HEK293 (cell line): ENCODE measurements around the gene BRWD1.

Source experiments
- GLIS1 ChIP-seq: fragments of 450-650 bp; formaldehyde crosslinking; IDR thresholded peaks from 2 replicates; pipeline ENCODE4 v1.5.1; 2016; ENCODE audit warnings: missing biosample characterization, missing genetic modification characterization
- PRDM10 ChIP-seq: fragments of 450-650 bp; formaldehyde crosslinking; IDR thresholded peaks from 2 replicates; pipeline ENCODE4 v1.5.1; 2016; ENCODE audit warnings: missing biosample characterization, missing genetic modification characterization
- WT1 ChIP-seq: fragments of 450-650 bp; formaldehyde crosslinking; IDR thresholded peaks from 2 replicates; pipeline ENCODE4 v1.5.1; 2016; ENCODE audit warnings: missing biosample characterization, missing genetic modification characterization
- ZEB2 ChIP-seq: fragments of 450-650 bp; formaldehyde crosslinking; IDR thresholded peaks from 2 replicates; pipeline ENCODE4 v1.5.1; 2016; ENCODE audit warnings: missing biosample characterization, missing genetic modification characterization
- ZFP37 ChIP-seq: fragments of 450-650 bp; formaldehyde crosslinking; IDR thresholded peaks from 2 replicates; pipeline ENCODE4 v1.5.1; 2016; ENCODE audit warnings: missing biosample characterization, missing genetic modification characterization
- ZNF10 ChIP-seq: fragments of 450-650 bp; formaldehyde crosslinking; IDR thresholded peaks from 2 replicates; pipeline ENCODE4 v1.5.1; 2017; ENCODE audit warnings: missing biosample characterization, missing genetic modification characterization
- ZNF26 ChIP-seq: fragments of 450-650 bp; formaldehyde crosslinking; IDR thresholded peaks from 2 replicates; pipeline ENCODE4 v1.5.1; 2016; ENCODE audit warnings: missing biosample characterization, missing genetic modification characterization
- ZNF354C ChIP-seq: fragments of 450-650 bp; formaldehyde crosslinking; IDR thresholded peaks from 2 replicates; pipeline ENCODE4 v1.5.1; 2016; ENCODE audit warnings: missing biosample characterization, missing genetic modification characterization, low read depth, borderline replicate concordance
- ZNF362 ChIP-seq: fragments of 450-650 bp; formaldehyde crosslinking; IDR thresholded peaks from 2 replicates; pipeline ENCODE4 v1.5.1; 2016; ENCODE audit warnings: missing biosample characterization, missing genetic modification characterization
- ZNF423 ChIP-seq: fragments of 450-650 bp; formaldehyde crosslinking; IDR thresholded peaks from 2 replicates; pipeline ENCODE4 v1.5.1; 2016; ENCODE audit warnings: missing biosample characterization, missing genetic modification characterization
- ZNF518A ChIP-seq: fragments of 450-650 bp; formaldehyde crosslinking; conservative IDR thresholded peaks from 2 replicates; pipeline ENCODE4 v1.5.1; 2016; ENCODE audit warnings: low read depth, missing biosample characterization, missing genetic modification characterization
- ZNF621 ChIP-seq: fragments of 450-650 bp; formaldehyde crosslinking; IDR thresholded peaks from 2 replicates; pipeline ENCODE4 v1.5.1; 2017; ENCODE audit warnings: missing biosample characterization, missing genetic modification characterization
- ZNF664 ChIP-seq: fragments of 450-650 bp; formaldehyde crosslinking; IDR thresholded peaks from 2 replicates; pipeline ENCODE4 v1.5.1; 2016; ENCODE audit warnings: missing biosample characterization, missing genetic modification characterization
- ZNF768 ChIP-seq: fragments of 450-650 bp; formaldehyde crosslinking; IDR thresholded peaks from 2 replicates; pipeline ENCODE4 v1.5.1; 2018; ENCODE audit warnings: missing biosample characterization, mild to moderate bottlenecking, missing genetic modification characterization
- ZSCAN18 ChIP-seq: fragments of 450-650 bp; formaldehyde crosslinking; IDR thresholded peaks from 2 replicates; pipeline ENCODE4 v1.5.1; 2016; ENCODE audit warnings: missing biosample characterization, missing genetic modification characterization
- ZSCAN30 ChIP-seq: fragments of 450-650 bp; IDR thresholded peaks from 2 replicates; pipeline ENCODE4 v1.5.1; 2018; ENCODE audit warnings: missing biosample characterization, mild to moderate bottlenecking, missing genetic modification characterization, moderate library complexity

The BRWD1 gene

GRCh38 chr21:39184050-39184980 is 129.1 kb downstream of the BRWD1 start (continued):
- peak; percentile 5; the same call in 1 of the 2 replicates for TF ChIP-seq ZNF518A (tag by site-specific recombination)
- no peak for TF ChIP-seq ZNF26 (tag by site-specific recombination)
- TF ChIP-seq ZNF10 (tag by site-specific recombination), result no peak
- TF ChIP-seq WT1 (tag by site-specific recombination), result peak; percentile 68; the same call in 1 of the 2 replicates
- TF ChIP-seq ZFP37, result 0 out of 2 replicates have a peak, but pooled peaks have one; percentile 39
- 0 out of 2 replicates have a peak, but pooled peaks have one; percentile 53 for TF ChIP-seq ZSCAN30 (tag by site-specific recombination)
- peak; percentile 50; the same call in 1 of the 2 replicates for TF ChIP-seq ZNF362 (tag by site-specific recombination)
- peak; percentile 10; the same call in 1 of the 2 replicates for TF ChIP-seq GLIS1 (tag by site-specific recombination)
- peak; percentile 83 for TF ChIP-seq ZNF664 (tag by site-specific recombination)
- TF ChIP-seq PRDM10 (tag by site-specific recombination), result no peak
- no peak for TF ChIP-seq ZNF423 (tag by site-specific recombination)
- no peak for TF ChIP-seq ZEB2 (tag by site-specific recombination)
- no peak for TF ChIP-seq ZSCAN18 (tag by site-specific recombination)
- TF ChIP-seq ZNF354C (tag by site-specific recombination), result no peak
- TF ChIP-seq ZNF768 (tag by site-specific recombination), result no peak
- no peak for TF ChIP-seq ZNF621 (tag by site-specific recombination)
